Right atrium auricular region (tissue), 2 donors: ENCODE data around the gene JDP2. TPM values are rescaled to one million over a fixed set of nuclear protein-coding genes. Genes with fewer than 3 reads are reported as not detected.

Experiments
- DNase-seq: peaks from one replicate; pipeline ENCODE4 v3.0.0-alpha.2; 2019; ENCODE audit warnings: low spot score
- H3K27ac ChIP-seq, 2 donors: fragments of 200-600 bp; sonication (generic); 1 replicate in 1 of 2; 2 replicates in 1 of 2; pipeline ENCODE4 v1.5.1; 2016 to 2019
- H3K27me3 ChIP-seq, 2 donors: fragments of 200-600 bp; sonication (generic); one replicate each; pipeline versions ENCODE4 v1.5.1 to v1.6.0; 2017 to 2019
- H3K36me3 ChIP-seq: fragments of 200-600 bp; sonication (generic); one replicate; pipeline ENCODE4 v1.5.1; 2016
- H3K4me1 ChIP-seq, 2 donors: fragments of 200-600 bp; sonication (generic); one replicate each; pipeline versions ENCODE4 v1.5.1 to v1.6.0; 2017 to 2019
- H3K4me3 ChIP-seq, 2 donors: fragments of 200-600 bp; sonication (generic); 1 replicate in 1 of 2; 2 replicates in 1 of 2; pipeline ENCODE4 v1.5.1; 2017 to 2019; ENCODE audit warnings: mild to moderate bottlenecking in 1 of 2, moderate library complexity in 1 of 2
- H3K9me3 ChIP-seq, 2 donors: fragments of 200-600 bp; sonication (generic); one replicate each; pipeline ENCODE4 v1.5.1; 2019
- total RNA-seq, 2 donors: library from RNA; depleted of rRNA; stranded (reverse); fragments of >200 nt; gene quantifications; one replicate each; pipeline ENCODE4 v1.1.0, GENCODE V29; 2016
- TF ChIP-seq, protein P1 (sequence below), 2 donors: fragments of 200-600 bp; sonication (generic); IDR thresholded peaks; one replicate each; pipeline ENCODE4 v1.5.1; 2019; ENCODE audit warnings: antibody characterized with exemption in 2 of 2

JDP2 gene
- total RNA-seq, 2 donors from 2014 or later = 46.1 to 67.4 TPM

DNA sequence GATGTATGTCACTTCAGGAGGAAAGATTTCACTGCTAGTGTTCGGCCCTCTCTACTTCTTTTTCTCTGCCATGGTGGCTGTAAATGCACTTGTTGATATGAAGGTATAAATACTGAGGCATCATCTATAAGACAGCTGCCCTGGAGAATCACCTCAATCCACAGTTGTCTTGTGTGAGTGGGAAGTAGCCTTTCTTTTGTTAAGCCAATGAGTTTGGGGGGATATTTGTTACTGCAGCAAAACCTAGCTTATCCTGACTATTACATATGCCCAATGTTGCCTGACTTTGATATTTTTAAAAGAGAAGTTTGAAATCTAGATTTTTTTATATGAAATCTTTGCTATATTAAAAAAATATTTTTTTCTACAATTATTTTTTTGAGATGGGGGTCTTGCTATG lies 3.3 kb upstream of the JDP2 start:
- H3K9me3 ChIP-seq = peaks cover 0 to 7% of the 10 kb centered on the region in 2 donors
- H3K36me3 ChIP-seq = no peaks in the 10 kb centered on the region
- TF ChIP-seq, protein P1, sequence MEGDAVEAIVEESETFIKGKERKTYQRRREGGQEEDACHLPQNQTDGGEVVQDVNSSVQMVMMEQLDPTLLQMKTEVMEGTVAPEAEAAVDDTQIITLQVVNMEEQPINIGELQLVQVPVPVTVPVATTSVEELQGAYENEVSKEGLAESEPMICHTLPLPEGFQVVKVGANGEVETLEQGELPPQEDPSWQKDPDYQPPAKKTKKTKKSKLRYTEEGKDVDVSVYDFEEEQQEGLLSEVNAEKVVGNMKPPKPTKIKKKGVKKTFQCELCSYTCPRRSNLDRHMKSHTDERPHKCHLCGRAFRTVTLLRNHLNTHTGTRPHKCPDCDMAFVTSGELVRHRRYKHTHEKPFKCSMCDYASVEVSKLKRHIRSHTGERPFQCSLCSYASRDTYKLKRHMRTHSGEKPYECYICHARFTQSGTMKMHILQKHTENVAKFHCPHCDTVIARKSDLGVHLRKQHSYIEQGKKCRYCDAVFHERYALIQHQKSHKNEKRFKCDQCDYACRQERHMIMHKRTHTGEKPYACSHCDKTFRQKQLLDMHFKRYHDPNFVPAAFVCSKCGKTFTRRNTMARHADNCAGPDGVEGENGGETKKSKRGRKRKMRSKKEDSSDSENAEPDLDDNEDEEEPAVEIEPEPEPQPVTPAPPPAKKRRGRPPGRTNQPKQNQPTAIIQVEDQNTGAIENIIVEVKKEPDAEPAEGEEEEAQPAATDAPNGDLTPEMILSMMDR (IDR thresholded peaks at IDR 0.05) = no peak
- DNase-seq = no peak
- H3K27me3 ChIP-seq = no peaks in the 10 kb centered on the region
- peaks cover 0 to 36% of the 10 kb centered on the region in 2 donors for H3K4me1 ChIP-seq
- peak overlapping the region in 1 of 2 donors; percentile 94 for H3K27ac ChIP-seq
- H3K4me3 ChIP-seq = no peak overlapping the region

DNA sequence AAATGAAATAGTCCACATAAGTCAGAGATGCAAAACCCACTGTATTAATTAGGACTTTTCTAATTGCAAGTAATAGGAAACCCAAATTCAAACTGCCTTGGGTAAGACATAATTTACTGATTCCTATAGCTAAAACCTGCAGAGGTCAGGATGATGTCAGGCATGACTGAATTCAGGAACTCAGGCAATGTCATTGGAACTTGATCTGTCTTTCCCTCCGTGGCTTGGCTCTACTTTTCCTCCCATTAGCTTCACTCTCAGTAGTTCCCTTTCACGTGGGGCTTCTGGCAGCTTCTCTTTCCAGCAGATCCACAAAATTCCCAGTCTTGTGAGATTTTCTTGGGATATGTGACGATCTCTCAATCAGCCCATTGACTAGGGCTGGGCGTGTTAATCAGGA lies 2.4 kb upstream of the JDP2 start:
- TF ChIP-seq, protein P1 (IDR thresholded peaks at IDR 0.05) = no peak
- Histone ChIP-seq H3K27me3 (no peaks in the 10 kb centered on the region), H3K4me3 (no peak overlapping the region), H3K9me3 (peaks cover 0 to 7% of the 10 kb centered on the region in 2 donors), H3K4me1 (peaks cover 0 to 46% of the 10 kb centered on the region in 2 donors), H3K27ac (peak overlapping the region; percentile 90 to 94), H3K36me3 (no peaks in the 10 kb centered on the region)
- DNase-seq = no peak

DNA sequence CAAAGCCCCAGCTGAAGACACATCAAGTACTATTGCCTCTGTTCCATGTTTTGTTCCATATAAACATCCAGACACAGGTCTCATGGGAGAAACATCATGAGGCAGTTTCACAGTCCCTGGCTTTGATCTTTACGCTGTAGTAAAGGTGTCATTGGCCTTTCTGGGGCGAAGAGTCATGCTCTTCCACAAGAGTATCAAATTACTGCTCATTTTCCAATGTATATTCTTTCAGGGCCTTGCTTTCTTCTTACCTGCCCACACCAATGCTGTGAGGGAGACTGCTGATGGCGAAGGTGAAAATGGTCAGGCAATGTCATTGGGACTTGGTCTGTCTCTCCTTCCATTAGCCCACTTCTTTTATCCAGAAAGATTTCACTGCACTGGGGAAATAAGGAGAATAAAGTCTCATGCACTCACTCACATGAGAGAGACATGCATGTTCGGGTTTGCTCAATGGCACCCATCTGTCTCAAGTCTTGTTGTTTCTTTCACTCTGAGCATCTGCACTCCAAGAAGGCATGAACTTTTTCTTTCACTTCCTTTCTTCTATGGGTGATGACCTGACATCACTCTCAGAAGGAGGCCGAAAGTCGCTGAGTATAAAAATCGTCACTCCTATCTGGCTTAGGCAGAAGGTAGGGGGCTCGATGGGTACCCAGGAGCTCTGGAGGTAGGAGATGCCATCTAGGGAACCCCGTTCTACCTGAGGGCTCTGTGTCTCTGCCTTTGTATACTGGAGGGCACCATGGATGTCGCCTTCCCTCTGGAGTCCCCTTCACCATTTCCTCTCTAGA lies 1.3 kb upstream of the JDP2 start:
- H3K4me3 ChIP-seq = peak overlapping the region; percentile 45 to 65
- peak overlapping the region; percentile 90 to 94 for H3K27ac ChIP-seq
- H3K9me3 ChIP-seq = peaks cover 0 to 7% of the 10 kb centered on the region in 2 donors
- TF ChIP-seq, protein P1 (IDR thresholded peaks at IDR 0.05) = no peak
- H3K27me3 ChIP-seq = no peaks in the 10 kb centered on the region
- peaks cover under 1% of the 10 kb centered on the region for H3K36me3 ChIP-seq
- no peak for DNase-seq
- H3K4me1 ChIP-seq = peaks cover 0 to 55% of the 10 kb centered on the region in 2 donors

DNA sequence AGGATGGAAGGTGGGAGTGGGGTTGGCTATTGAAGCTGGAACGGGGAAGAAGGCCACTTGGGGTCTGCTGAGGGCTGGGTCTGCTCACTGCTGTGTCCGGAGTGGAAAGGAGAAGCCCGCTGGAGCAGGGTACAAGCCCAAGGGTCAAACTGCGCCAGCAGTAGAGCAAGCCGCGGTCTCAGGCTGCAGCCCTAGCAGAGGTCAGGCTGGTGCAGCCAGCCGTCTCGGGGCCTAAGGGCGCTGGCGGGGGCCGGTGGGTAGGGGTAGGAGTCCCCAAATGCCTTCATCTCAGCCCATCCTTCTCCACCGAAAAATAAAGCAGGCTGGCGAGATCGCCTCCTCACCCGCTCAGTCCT lies 718 bp upstream of the JDP2 start:
- no peak for DNase-seq
- Histone ChIP-seq H3K9me3 (peaks cover 0 to 7% of the 10 kb centered on the region in 2 donors), H3K36me3 (peaks cover 6% of the 10 kb centered on the region), H3K27ac (peak overlapping the region; percentile 90 to 94), H3K27me3 (no peaks in the 10 kb centered on the region), H3K4me3 (peak overlapping the region; percentile 45 to 65), H3K4me1 (peaks cover 0 to 54% of the 10 kb centered on the region in 2 donors)
- TF ChIP-seq, protein P1 (IDR thresholded peaks at IDR 0.05) = no peak

DNA sequence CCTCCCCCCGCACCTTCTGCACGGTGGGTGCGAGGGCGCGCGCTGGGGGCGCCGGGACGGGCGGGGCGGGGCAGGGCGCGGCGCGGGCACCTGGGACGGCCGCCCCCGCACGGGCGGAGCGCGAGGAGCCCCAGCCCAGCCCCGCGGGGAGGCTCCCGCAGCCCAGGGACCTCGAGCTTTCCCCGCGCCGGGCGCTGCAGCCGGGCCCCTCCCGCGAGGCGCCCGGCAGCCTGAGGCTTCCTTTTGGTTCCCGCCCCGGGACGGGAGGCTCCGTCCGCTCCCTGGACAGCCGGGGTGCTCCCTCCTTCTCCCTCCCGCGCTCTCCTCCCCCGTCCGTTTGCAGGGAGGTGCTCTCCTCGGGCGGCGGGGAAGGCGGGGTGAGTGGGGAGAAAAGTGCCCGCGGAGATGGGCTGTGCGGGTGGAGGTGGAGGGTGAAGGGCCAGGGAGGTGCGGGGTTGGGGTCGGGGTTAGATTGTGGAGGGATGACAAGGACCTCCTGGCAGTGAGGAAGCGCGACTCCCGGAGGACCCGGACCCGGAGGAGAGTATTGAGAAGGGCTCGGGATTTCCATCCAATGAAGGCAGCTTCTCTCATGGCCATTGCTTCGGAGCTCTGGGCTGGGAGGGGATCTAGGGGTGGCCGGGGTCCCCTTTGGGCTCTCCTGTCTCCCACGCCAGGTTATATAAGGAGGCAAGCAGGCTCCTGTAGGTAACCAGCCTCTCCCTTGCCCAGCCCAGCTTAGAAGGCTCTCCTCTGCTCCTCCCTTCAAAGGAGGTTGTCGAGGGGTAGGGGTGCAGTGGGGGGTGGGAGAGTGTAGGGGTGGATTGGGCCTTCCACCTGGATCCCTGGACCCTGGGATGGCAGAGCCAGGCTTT lies 645 bp downstream of the JDP2 start:
- peaks cover 0 to 7% of the 10 kb centered on the region in 2 donors for H3K9me3 ChIP-seq
- peak overlapping the region; percentile 72 to 78 for H3K4me3 ChIP-seq
- H3K4me1 ChIP-seq = peaks cover 0 to 54% of the 10 kb centered on the region in 2 donors
- TF ChIP-seq, protein P1 (IDR thresholded peaks at IDR 0.05) = no peak
- H3K27ac ChIP-seq = peak overlapping the region; percentile 91 to 92
- DNase-seq = no peak
- peaks cover 19% of the 10 kb centered on the region for H3K36me3 ChIP-seq
- H3K27me3 ChIP-seq = no peaks in the 10 kb centered on the region
